Measurements from ENCODE around the gene POLR1A.

- TF ChIP-seq CTCF (IDR thresholded peaks at IDR 0.05; ENCODE audit: insufficient read depth, low read depth, low read length) (no peak), EZH2 (IDR thresholded peaks at IDR 0.05; ENCODE audit: insufficient read depth, low read length) (no peak)
Observed at GRCh38 chr2:86105969-86106945, 571 bp upstream of the POLR1A start, which contains the start of gene PTCD3.
